Skeletal muscle satellite cell (primary cell): Measurements from ENCODE around the gene RSPRY1.
"Not testable (repeated sequence)": the region's sequence is repeated elsewhere in the genome, so short reads cannot be mapped to it uniquely, and the experiment has no call there.

Experiments
- H3K27me3 ChIP-seq: 2 replicates; pipeline ENCODE4 v1.7.0; 2013; ENCODE audit warnings: low read length; ENCODE audit not compliant: control insufficient read depth, insufficient read depth
- H3K36me3 ChIP-seq: 2 replicates; pipeline ENCODE4 v1.7.0; 2013; ENCODE audit warnings: mild to moderate bottlenecking, control low read depth, low read length; ENCODE audit not compliant: insufficient read depth
- H3K4me1 ChIP-seq: 2 replicates; pipeline ENCODE4 v1.7.0; 2013; ENCODE audit warnings: low read length; ENCODE audit not compliant: control insufficient read depth, insufficient read depth
- H3K4me2 ChIP-seq: 2 replicates; pipeline ENCODE4 v1.7.0; 2013; ENCODE audit warnings: mild to moderate bottlenecking, low read length
- H3K4me3 ChIP-seq: 2 replicates; pipeline ENCODE4 v1.7.0; 2013; ENCODE audit warnings: low read length
- H3K9ac ChIP-seq: 2 replicates; pipeline ENCODE4 v1.7.0; 2013; ENCODE audit warnings: mild to moderate bottlenecking, low read depth, low read length, moderate library complexity
- H3K9me3 ChIP-seq: replicated peaks from 2 replicates; pipeline ENCODE4 v1.7.0; 2013; ENCODE audit warnings: mild to moderate bottlenecking, control low read depth, low read length

The RSPRY1 gene

GRCh38 chr16:57175896-57176295 lies 10.2 kb upstream of the RSPRY1 start:
- Histone ChIP-seq H3K9ac (no peak overlapping the region), H3K36me3 (peaks cover 22% of the 10 kb centered on the region), H3K9me3 (no peaks in the 10 kb centered on the region), H3K4me1 (peaks cover 12% of the 10 kb centered on the region), H3K4me2 (no peak overlapping the region), H3K27me3 (no peaks in the 10 kb centered on the region), H3K4me3 (no peak overlapping the region)

GRCh38 chr16:57178196-57178595 lies 7.9 kb upstream of the RSPRY1 start:
- peaks cover 12% of the 10 kb centered on the region for H3K4me1 ChIP-seq
- H3K27me3 ChIP-seq, result no peaks in the 10 kb centered on the region
- no peak overlapping the region for H3K9ac ChIP-seq
- H3K9me3 ChIP-seq, result no peaks in the 10 kb centered on the region
- peaks cover 5% of the 10 kb centered on the region for H3K36me3 ChIP-seq
- H3K4me3 ChIP-seq, result no peak overlapping the region
- no peak overlapping the region for H3K4me2 ChIP-seq

GRCh38 chr16:57178793-57179212 lies 7.3 kb upstream of the RSPRY1 start:
- H3K4me1 ChIP-seq, result peaks cover 12% of the 10 kb centered on the region
- H3K4me3 ChIP-seq, result no peak overlapping the region
- peaks cover 5% of the 10 kb centered on the region for H3K36me3 ChIP-seq
- H3K9ac ChIP-seq, result no peak overlapping the region
- H3K9me3 ChIP-seq, result no peaks in the 10 kb centered on the region
- H3K27me3 ChIP-seq, result no peaks in the 10 kb centered on the region
- peak overlapping the region; percentile 19 for H3K4me2 ChIP-seq

GRCh38 chr16:57179215-57179828 lies 6.8 kb upstream of the RSPRY1 start:
- Histone ChIP-seq H3K36me3 (peaks cover 5% of the 10 kb centered on the region), H3K4me3 (no peak overlapping the region), H3K9me3 (no peaks in the 10 kb centered on the region), H3K9ac (no peak overlapping the region), H3K27me3 (no peaks in the 10 kb centered on the region), H3K4me2 (peak overlapping the region; percentile 19), H3K4me1 (peaks cover 12% of the 10 kb centered on the region)

- Histone ChIP-seq H3K27me3 (no peaks in the 10 kb centered on the region), H3K9me3 (no peaks in the 10 kb centered on the region), H3K9ac (no peak overlapping the region), H3K4me2 (peak overlapping the region; percentile 86), H3K4me3 (no peak overlapping the region), H3K36me3 (no peaks in the 10 kb centered on the region), H3K4me1 (peaks cover 20% of the 10 kb centered on the region)
These were observed 2.0 kb upstream of the RSPRY1 start for GRCh38 chr16:57184113-57184512.

- Histone ChIP-seq H3K9me3 (no peaks in the 10 kb centered on the region), H3K4me3 (peak overlapping the region; percentile 87), H3K4me2 (peak overlapping the region; percentile 86), H3K27me3 (no peaks in the 10 kb centered on the region), H3K9ac (peak overlapping the region; percentile 98), H3K36me3 (no peaks in the 10 kb centered on the region), H3K4me1 (peaks cover 17% of the 10 kb centered on the region)
These were observed 1.2 kb upstream of the RSPRY1 start for GRCh38 chr16:57184887-57185445.

- no peaks in the 10 kb centered on the region for H3K27me3 ChIP-seq
- H3K4me3 ChIP-seq, result peak overlapping the region; percentile 87
- peak overlapping the region; percentile 98 for H3K9ac ChIP-seq
- peak overlapping the region; percentile 86 for H3K4me2 ChIP-seq
- no peaks in the 10 kb centered on the region for H3K9me3 ChIP-seq
- peaks cover 23% of the 10 kb centered on the region for H3K4me1 ChIP-seq
- H3K36me3 ChIP-seq, result no peaks in the 10 kb centered on the region
These were observed 634 bp upstream of the RSPRY1 start for GRCh38 chr16:57185446-57185944.

- H3K36me3 ChIP-seq, result no peaks in the 10 kb centered on the region
- peak overlapping the region; percentile 98 for H3K9ac ChIP-seq
- peak overlapping the region; percentile 93 for H3K4me3 ChIP-seq
- H3K4me1 ChIP-seq, result peaks cover 39% of the 10 kb centered on the region
- no peaks in the 10 kb centered on the region for H3K27me3 ChIP-seq
- H3K9me3 ChIP-seq, result no peaks in the 10 kb centered on the region
- peak overlapping the region; percentile 93 for H3K4me2 ChIP-seq
These were observed 1.0 kb downstream of the RSPRY1 start for GRCh38 chr16:57186872-57187854.

- Histone ChIP-seq H3K4me2 (peak overlapping the region; percentile 93), H3K4me1 (peaks cover 49% of the 10 kb centered on the region), H3K9ac (peak overlapping the region; percentile 98), H3K4me3 (peak overlapping the region; percentile 93)
- not testable (repeated sequence) for H3K36me3 ChIP-seq, H3K27me3 ChIP-seq, H3K9me3 ChIP-seq
These were observed 2.0 kb downstream of the RSPRY1 start for GRCh38 chr16:57187902-57188710.

GRCh38 chr16:57188711-57189002 lies 2.5 kb downstream of the RSPRY1 start:
- Histone ChIP-seq H3K36me3 (no peaks in the 10 kb centered on the region), H3K4me3 (no peak overlapping the region), H3K9ac (no peak overlapping the region), H3K27me3 (no peaks in the 10 kb centered on the region), H3K9me3 (no peaks in the 10 kb centered on the region), H3K4me2 (no peak overlapping the region), H3K4me1 (peaks cover 54% of the 10 kb centered on the region)

- H3K36me3 ChIP-seq, H3K27me3 ChIP-seq, H3K4me2 ChIP-seq, H3K9me3 ChIP-seq, H3K9ac ChIP-seq, H3K4me3 ChIP-seq: not testable (repeated sequence)
- H3K4me1 ChIP-seq, result peaks cover 62% of the 10 kb centered on the region
These were observed 3.4 kb downstream of the RSPRY1 start for GRCh38 chr16:57189527-57189926.
